HepG2 (cell line): ENCODE results near the gene BST1. TPM values are rescaled to one million over a fixed set of nuclear protein-coding genes. Genes with fewer than 3 reads are reported as not detected.

Experiments used
- AFF4 ChIP-seq: sonication (generic); formaldehyde crosslinking; IDR thresholded peaks from 2 replicates; pipeline ENCODE4 v1.4.0; 2020; ENCODE audit warnings: missing genetic modification reagents
- CC2D1A ChIP-seq: sonication (generic); formaldehyde crosslinking; IDR thresholded peaks from 2 replicates; pipeline ENCODE4 v1.8.1; 2023; ENCODE audit warnings: mild to moderate bottlenecking, missing genetic modification reagents
- EP300 ChIP-seq, 3 experiments: sonication (generic) in 1 of 3; formaldehyde crosslinking in 1 of 3; IDR thresholded peaks; 2 replicates each; pipeline versions ENCODE4 v1.5.1 to v1.6.1; 2011 to 2020; ENCODE audit warnings: low read depth in 2 of 3, low read length in 2 of 3, borderline replicate concordance in 1 of 3, improper control_type of control experiment in 1 of 3, mild to moderate bottlenecking in 1 of 3, missing genetic modification reagents in 1 of 3, moderate library complexity in 1 of 3
- HMGA1 ChIP-seq: sonication (generic); formaldehyde crosslinking; conservative IDR thresholded peaks from 2 replicates; pipeline ENCODE4 v1.4.0; 2020; ENCODE audit warnings: missing genetic modification reagents
- IRF2 ChIP-seq: IDR thresholded peaks from 2 replicates; pipeline ENCODE4 v1.6.1; 2018; ENCODE audit warnings: missing genetic modification reagents, missing compliant biosample characterization
- KDM6A ChIP-seq: IDR thresholded peaks from 2 replicates; pipeline ENCODE4 v1.6.1; 2016; ENCODE audit warnings: low read depth
- KLF9 ChIP-seq: IDR thresholded peaks from 2 replicates; pipeline ENCODE4 v1.6.1; 2016; ENCODE audit warnings: low read depth
- MBD4 ChIP-seq: IDR thresholded peaks from 2 replicates; pipeline ENCODE4 v1.6.1; 2012; ENCODE audit warnings: low read length, inconsistent platforms, borderline replicate concordance
- MTF1 ChIP-seq: sonication (generic); formaldehyde crosslinking; IDR thresholded peaks from 2 replicates; pipeline ENCODE4 v1.5.0; 2020; ENCODE audit warnings: missing genetic modification reagents
- NFYB ChIP-seq: sonication (generic); formaldehyde crosslinking; IDR thresholded peaks from 2 replicates; pipeline ENCODE4 v1.4.0; 2020; ENCODE audit warnings: missing genetic modification reagents
- NFYC ChIP-seq: IDR thresholded peaks from 2 replicates; pipeline ENCODE4 v1.6.1; 2016; ENCODE audit warnings: missing genetic modification reagents, missing compliant biosample characterization
- NR2F1 ChIP-seq, 2 experiments: fragments of 450-650 bp in 1 of 2; formaldehyde crosslinking in 1 of 2; IDR thresholded peaks; 2 replicates each; pipeline versions ENCODE4 v1.5.0 to v1.6.1; 2016 to 2020; ENCODE audit warnings: mild to moderate bottlenecking in 1 of 2, missing compliant biosample characterization in 1 of 2, missing genetic modification reagents in 1 of 2, moderate library complexity in 1 of 2
- NR2F6 ChIP-seq, 2 experiments: IDR thresholded peaks; 2 replicates each; pipeline ENCODE4 v1.6.1; 2016; ENCODE audit warnings: antibody characterized with exemption in 1 of 2, mild to moderate bottlenecking in 1 of 2
- PAX8 ChIP-seq: sonication (generic); formaldehyde crosslinking; IDR thresholded peaks from 2 replicates; pipeline ENCODE4 v1.8.0; 2022; ENCODE audit warnings: mild to moderate bottlenecking, missing genetic modification reagents, borderline replicate concordance
- TARDBP ChIP-seq: sonication (generic); formaldehyde crosslinking; IDR thresholded peaks from 2 replicates; pipeline ENCODE4 v1.8.0; 2022; ENCODE audit warnings: mild to moderate bottlenecking, missing genetic modification reagents
- TFAP4 ChIP-seq: sonication (generic); IDR thresholded peaks from 2 replicates; pipeline ENCODE4 v1.6.1; 2016; ENCODE audit warnings: low read depth, borderline replicate concordance
- UBTF ChIP-seq: sonication (generic); formaldehyde crosslinking; IDR thresholded peaks from 2 replicates; pipeline ENCODE4 v1.4.0; 2020; ENCODE audit warnings: mild to moderate bottlenecking, missing genetic modification reagents
- ZMAT3 ChIP-seq: sonication (generic); formaldehyde crosslinking; conservative IDR thresholded peaks from 2 replicates; pipeline ENCODE4 v1.7.0; 2021; ENCODE audit warnings: missing genetic modification reagents
- ZNF552 ChIP-seq: sonication (generic); formaldehyde crosslinking; IDR thresholded peaks from 2 replicates; pipeline ENCODE4 v1.9.0; 2022; ENCODE audit warnings: missing genetic modification reagents, mild to moderate bottlenecking, borderline replicate concordance
- ZNF747 ChIP-seq: sonication (generic); formaldehyde crosslinking; IDR thresholded peaks from 2 replicates; pipeline ENCODE4 v1.8.1; 2023; ENCODE audit warnings: missing genetic modification reagents, mild to moderate bottlenecking, borderline replicate concordance
- ZSCAN9 ChIP-seq: IDR thresholded peaks from 2 replicates; pipeline ENCODE4 v1.6.1; 2016; ENCODE audit warnings: borderline replicate concordance
- polyA plus RNA-seq, 8 experiments: library from polyadenylated mRNA; depleted of rRNA in 3 of 8; stranded (reverse) in 7 of 8; unstranded in 1 of 8; fragments of >200 nt; fragmentation: Illumina TruSeq in 4 of 8; extraction: Trizol in 4 of 8; gene quantifications; 2 replicates each; pipeline versions ENCODE4 v1.2.1 to v1.2.3, GENCODE V29; 2011 to 2016; ENCODE audit warnings: low read depth in 4 of 8, missing spikeins in 1 of 8, mixed read lengths in 1 of 8; ENCODE audit not compliant: insufficient read depth in 1 of 8
- total RNA-seq, 5 experiments: library from RNA; depleted of rRNA; stranded (reverse); fragments of >200 nt; fragmentation: Illumina TruSeq; extraction: Trizol; gene quantifications; 2 replicates each; pipeline ENCODE4 v1.2.3, GENCODE V29; 2016; ENCODE audit warnings: low read depth in 1 of 5

The BST1 gene
- total and polyA plus RNA-seq, 2 of the 13 experiments (the other 11 are each of a cell fraction or from before 2014, with no cell fraction given): 0.09 to 0.49 TPM

- peak; percentile 71; the same call in 1 of the 2 replicates for TF ChIP-seq AFF4 (CRISPR knock-in tag)
- 0 out of 2 replicates have a peak, but pooled peaks have one; percentile 26 for TF ChIP-seq ZNF552 (CRISPR knock-in tag)
- TF ChIP-seq ZSCAN9: peak; percentile 54; the same call in 1 of the 2 replicates
- no peak for TF ChIP-seq HMGA1
- TF ChIP-seq PAX8 (CRISPR knock-in tag): no peak
- peak; percentile 95 for TF ChIP-seq UBTF (CRISPR knock-in tag)
- no peak for TF ChIP-seq MBD4
- TF ChIP-seq TFAP4: no peak
- TF ChIP-seq EP300 (IDR thresholded peaks at IDR 0.05; ENCODE audit: low read depth in 2 of 2, low read length in 2 of 2): peak in 1 of 2 experiments; percentile 48; a peak in 1 of 4 replicates
- peak; percentile 62 for TF ChIP-seq EP300 (CRISPR knock-in tag; IDR thresholded peaks at IDR 0.05; ENCODE audit: borderline replicate concordance)
- TF ChIP-seq CC2D1A (CRISPR knock-in tag): no peak
- TF ChIP-seq NR2F1 (CRISPR knock-in tag; IDR thresholded peaks at IDR 0.05): no peak
- TF ChIP-seq NR2F6 (IDR thresholded peaks at IDR 0.05): peak; percentile 33; the same call in 1 of the 2 replicates
- TF ChIP-seq NR2F6 (CRISPR knock-in tag; IDR thresholded peaks at IDR 0.05): peak; percentile 19; the same call in 1 of the 2 replicates
- no peak; the same call in 1 of the 2 replicates for TF ChIP-seq KLF9
- peak; percentile 49 for TF ChIP-seq NFYB
- TF ChIP-seq IRF2: peak; percentile 33
- TF ChIP-seq NFYC (CRISPR knock-in tag): peak; percentile 38; the same call in 1 of the 2 replicates
- peak; percentile 76 for TF ChIP-seq TARDBP
- no peak for TF ChIP-seq MTF1 (CRISPR knock-in tag)
- peak; percentile 69; the same call in 1 of the 2 replicates for TF ChIP-seq ZNF747 (CRISPR knock-in tag)
- TF ChIP-seq KDM6A: 0 out of 2 replicates have a peak, but pooled peaks have one; percentile 15
- TF ChIP-seq ZMAT3: peak; percentile 61; the same call in 1 of the 2 replicates
Measured at GRCh38 chr4:15681372-15682241, 21.3 kb upstream of the BST1 start, which contains the start of gene FAM200B (continued).
